IPS-18a (cell line): ENCODE measurements around the gene LENG9.
A peak's percentile ranks its signal among the peaks of the same experiment; 100 is the strongest.

Source experiments
- H3K27ac ChIP-seq: one replicate; pipeline ENCODE4 v1.5.1; 2013; ENCODE audit warnings: low read length
- H3K27me3 ChIP-seq: one replicate; pipeline ENCODE4 v1.6.1; 2013; ENCODE audit warnings: mild to moderate bottlenecking, low read length; ENCODE audit not compliant: control insufficient read depth, insufficient read depth
- H3K36me3 ChIP-seq: one replicate; pipeline ENCODE4 v1.6.1; 2013; ENCODE audit warnings: low read depth, low read length; ENCODE audit not compliant: control insufficient read depth
- H3K4me1 ChIP-seq: one replicate; pipeline ENCODE4 v1.6.1; 2013; ENCODE audit warnings: low read depth, low read length; ENCODE audit not compliant: control insufficient read depth
- H3K4me3 ChIP-seq: one replicate; pipeline ENCODE4 v1.5.1; 2013; ENCODE audit warnings: low read length
- H3K9ac ChIP-seq: one replicate; pipeline ENCODE4 v1.6.1; 2013; ENCODE audit warnings: mild to moderate bottlenecking, low read length, moderate library complexity
- H3K9me3 ChIP-seq: one replicate; pipeline ENCODE4 v1.6.1; 2013; ENCODE audit warnings: low read depth, low read length; ENCODE audit not compliant: control insufficient read depth

Gene LENG9

DNA sequence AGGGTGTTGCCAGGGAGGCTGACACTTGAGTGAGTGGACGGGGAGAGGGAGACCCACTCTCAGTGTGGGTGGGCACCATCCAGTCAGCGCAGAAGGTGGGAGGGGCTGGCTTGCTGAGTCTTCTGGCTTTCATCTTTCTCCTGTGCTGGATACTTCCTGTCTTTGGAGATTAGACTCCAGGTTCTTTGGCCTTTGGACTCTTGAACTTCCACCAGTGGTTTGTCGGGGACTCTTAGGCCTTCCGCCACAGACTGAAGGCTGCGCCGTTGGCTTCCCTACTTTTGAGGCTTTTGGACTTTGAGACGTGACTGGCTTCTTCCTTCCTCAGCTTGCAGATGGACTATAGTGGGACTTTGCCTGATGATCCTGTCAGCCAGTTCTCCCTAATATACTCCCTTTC lies 18.8 kb downstream of the LENG9 start:
- Histone ChIP-seq H3K9me3 (no peaks in the 10 kb centered on the region), H3K36me3 (peaks cover 7% of the 10 kb centered on the region), H3K27ac (no peak overlapping the region), H3K4me1 (no peaks in the 10 kb centered on the region), H3K9ac (no peak overlapping the region), H3K27me3 (no peaks in the 10 kb centered on the region), H3K4me3 (no peak overlapping the region)

DNA sequence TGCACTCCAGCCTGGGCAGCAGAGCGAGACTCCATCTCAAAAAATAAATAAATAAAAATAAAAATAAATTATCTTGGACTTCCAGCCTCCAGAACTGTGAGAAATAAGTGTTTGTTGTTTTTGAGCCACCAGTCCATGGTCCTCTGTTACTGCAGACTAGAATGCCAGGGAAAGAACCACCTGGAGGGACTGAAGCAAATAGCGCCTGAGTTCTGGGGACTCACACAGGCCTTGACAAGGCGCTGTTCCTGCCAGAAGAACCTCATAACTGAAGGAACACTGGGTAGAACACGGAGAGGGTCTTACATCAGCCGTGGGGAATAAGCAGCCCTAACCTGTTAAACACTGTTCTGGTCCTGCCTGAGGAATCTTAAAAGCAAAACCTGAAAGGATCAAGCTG lies 22.9 kb downstream of the LENG9 start:
- no peak overlapping the region for H3K4me3 ChIP-seq
- H3K4me1 ChIP-seq: peaks cover 8% of the 10 kb centered on the region
- no peak overlapping the region for H3K9ac ChIP-seq
- H3K27ac ChIP-seq: no peak overlapping the region
- H3K36me3 ChIP-seq: peaks cover 4% of the 10 kb centered on the region
- no peaks in the 10 kb centered on the region for H3K9me3 ChIP-seq
- no peaks in the 10 kb centered on the region for H3K27me3 ChIP-seq

DNA sequence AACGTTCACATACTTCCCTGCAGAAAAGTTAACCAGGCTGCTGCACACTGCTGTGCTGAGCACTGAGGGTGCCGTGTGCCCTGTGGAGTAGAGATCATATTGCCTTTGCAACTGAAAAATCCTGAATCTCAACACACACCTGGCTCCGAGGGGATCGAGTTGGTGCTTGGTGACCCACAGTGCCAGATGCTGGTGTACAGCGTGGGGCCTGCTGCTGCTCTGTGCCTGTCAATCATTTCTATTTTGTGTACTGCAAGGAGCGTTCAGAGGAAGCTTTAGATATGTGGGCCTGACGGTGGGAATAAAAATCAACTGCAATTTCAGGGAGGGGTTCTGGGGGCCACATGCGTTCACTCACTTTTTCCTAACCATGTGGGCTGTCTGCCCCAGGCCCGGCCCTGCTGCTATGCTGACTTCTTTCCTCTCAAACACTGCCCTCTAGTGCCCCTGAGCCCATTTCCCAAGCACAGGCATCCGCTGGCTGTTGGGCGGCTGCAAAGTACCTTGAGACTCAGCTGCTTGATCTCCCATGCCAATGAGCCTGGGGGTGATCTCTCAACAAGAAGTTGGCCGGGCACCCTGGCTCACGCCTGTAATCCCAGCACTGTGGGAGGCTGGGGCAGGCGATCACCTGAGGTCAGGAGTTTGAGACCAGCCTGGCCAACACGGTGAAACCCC lies 24.3 kb downstream of the LENG9 start:
- H3K9ac ChIP-seq: no peak overlapping the region
- no peaks in the 10 kb centered on the region for H3K9me3 ChIP-seq
- no peaks in the 10 kb centered on the region for H3K36me3 ChIP-seq
- no peak overlapping the region for H3K27ac ChIP-seq
- peaks cover 12% of the 10 kb centered on the region for H3K4me1 ChIP-seq
- H3K27me3 ChIP-seq: no peaks in the 10 kb centered on the region
- no peak overlapping the region for H3K4me3 ChIP-seq

DNA sequence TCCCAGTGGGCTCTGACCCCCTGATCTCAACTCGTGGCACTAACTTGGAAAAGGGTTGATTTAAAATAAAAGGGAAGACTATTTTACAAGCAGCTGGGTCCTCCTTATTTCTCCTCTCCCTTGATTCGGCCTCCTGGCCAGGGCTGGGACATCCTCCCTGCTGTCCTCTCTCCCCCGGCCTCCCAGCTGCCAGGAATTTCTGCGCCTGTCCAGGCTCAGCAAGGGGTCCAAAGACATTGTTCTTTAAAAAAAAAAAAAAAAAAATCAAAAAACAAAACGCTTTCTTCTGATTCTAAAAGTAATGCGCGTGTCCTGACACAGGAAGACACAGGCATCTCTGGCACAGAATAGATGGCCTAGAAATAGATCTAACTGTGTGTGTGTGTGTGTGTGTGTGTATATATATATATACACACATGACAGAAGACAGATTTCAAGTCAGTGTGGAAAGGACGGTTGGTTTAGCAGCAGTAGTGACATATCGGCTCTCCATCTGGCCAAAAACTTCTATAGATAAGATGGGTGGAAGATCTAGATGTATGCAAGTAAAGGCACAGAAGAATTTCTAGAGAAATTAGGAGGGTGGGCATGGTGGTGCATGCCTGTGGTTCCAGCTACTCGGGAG lies 26.8 kb downstream of the LENG9 start:
- Histone ChIP-seq H3K9me3 (no peaks in the 10 kb centered on the region), H3K4me1 (peaks cover 13% of the 10 kb centered on the region), H3K4me3 (no peak overlapping the region), H3K27ac (no peak overlapping the region), H3K9ac (no peak overlapping the region), H3K27me3 (no peaks in the 10 kb centered on the region), H3K36me3 (no peaks in the 10 kb centered on the region)

DNA sequence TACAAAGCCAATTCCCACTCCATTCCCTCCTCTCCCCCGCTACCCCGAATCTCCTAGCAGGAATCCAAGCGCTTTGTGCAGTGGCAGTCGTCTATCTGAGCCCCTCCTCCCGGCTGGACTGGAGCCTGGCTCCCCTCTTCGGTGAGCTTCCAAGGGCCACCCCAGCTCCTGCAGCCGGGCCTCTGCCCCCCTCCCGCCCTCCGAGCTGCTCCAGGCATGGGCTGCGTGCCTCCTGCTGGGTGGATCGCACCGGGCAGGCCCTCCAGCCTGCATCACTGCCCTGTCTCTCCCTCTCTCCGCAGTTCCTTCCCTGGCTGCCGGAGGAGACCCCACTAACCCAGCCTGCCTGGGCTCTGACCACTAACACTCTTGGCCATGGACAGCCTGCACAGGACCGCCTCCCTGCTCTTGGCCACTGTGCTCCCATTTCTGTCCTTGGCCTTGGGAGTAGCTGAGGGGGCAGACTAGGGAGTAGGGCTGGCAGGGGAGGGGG lies 27.5 kb downstream of the LENG9 start:
- H3K36me3 ChIP-seq: no peaks in the 10 kb centered on the region
- no peak overlapping the region for H3K4me3 ChIP-seq
- no peak overlapping the region for H3K27ac ChIP-seq
- no peak overlapping the region for H3K9ac ChIP-seq
- H3K4me1 ChIP-seq: peaks cover 13% of the 10 kb centered on the region
- no peaks in the 10 kb centered on the region for H3K27me3 ChIP-seq
- no peaks in the 10 kb centered on the region for H3K9me3 ChIP-seq

DNA sequence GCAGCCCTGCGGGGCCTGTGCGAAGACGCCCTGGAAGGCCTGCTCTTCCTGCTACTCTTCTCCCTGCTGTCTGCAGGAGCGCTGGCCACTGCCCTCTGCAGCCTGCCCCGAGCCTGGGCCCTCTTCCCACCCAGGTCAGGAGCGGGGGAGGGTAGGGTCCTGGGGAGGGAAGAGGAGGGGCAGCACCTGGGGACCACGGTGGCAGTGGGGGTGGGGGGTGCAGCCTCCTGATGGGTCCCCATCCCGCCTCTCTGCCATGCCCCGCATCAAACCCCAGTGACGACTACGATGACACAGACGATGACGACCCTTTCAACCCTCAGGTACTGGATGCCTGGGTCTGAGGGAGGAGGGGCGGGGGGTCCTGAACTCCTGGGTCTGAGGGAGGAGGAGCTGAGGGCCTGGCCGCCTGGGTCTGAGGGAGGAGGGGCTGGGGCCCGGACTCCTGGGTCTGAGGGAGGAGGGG lies 28.0 kb downstream of the LENG9 start:
- no peaks in the 10 kb centered on the region for H3K36me3 ChIP-seq
- H3K27ac ChIP-seq: no peak overlapping the region
- H3K9me3 ChIP-seq: no peaks in the 10 kb centered on the region
- no peak overlapping the region for H3K9ac ChIP-seq
- H3K27me3 ChIP-seq: no peaks in the 10 kb centered on the region
- no peak overlapping the region for H3K4me3 ChIP-seq
- peaks cover 13% of the 10 kb centered on the region for H3K4me1 ChIP-seq

DNA sequence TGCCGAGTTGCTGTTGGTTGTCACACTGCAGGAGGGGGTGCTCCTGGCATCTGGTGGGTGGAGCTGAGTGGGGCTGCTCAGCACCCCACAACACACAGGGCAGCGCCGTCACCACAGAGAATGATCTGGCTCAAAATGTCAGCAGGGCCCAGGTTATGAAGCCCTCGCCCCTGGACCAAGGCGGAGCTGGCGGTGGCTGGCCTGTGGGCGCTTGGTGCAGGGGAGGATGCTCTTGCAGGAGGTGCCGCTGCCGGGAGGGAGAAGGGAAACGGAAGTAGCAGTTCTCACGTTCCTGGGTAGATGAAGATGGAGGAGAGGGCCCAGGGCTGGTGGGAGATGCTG lies 28.7 kb downstream of the LENG9 start:
- H3K9me3 ChIP-seq: no peaks in the 10 kb centered on the region
- H3K4me3 ChIP-seq: no peak overlapping the region
- no peak overlapping the region for H3K27ac ChIP-seq
- peaks cover 13% of the 10 kb centered on the region for H3K4me1 ChIP-seq
- no peak overlapping the region for H3K9ac ChIP-seq
- H3K36me3 ChIP-seq: no peaks in the 10 kb centered on the region
- no peaks in the 10 kb centered on the region for H3K27me3 ChIP-seq

DNA sequence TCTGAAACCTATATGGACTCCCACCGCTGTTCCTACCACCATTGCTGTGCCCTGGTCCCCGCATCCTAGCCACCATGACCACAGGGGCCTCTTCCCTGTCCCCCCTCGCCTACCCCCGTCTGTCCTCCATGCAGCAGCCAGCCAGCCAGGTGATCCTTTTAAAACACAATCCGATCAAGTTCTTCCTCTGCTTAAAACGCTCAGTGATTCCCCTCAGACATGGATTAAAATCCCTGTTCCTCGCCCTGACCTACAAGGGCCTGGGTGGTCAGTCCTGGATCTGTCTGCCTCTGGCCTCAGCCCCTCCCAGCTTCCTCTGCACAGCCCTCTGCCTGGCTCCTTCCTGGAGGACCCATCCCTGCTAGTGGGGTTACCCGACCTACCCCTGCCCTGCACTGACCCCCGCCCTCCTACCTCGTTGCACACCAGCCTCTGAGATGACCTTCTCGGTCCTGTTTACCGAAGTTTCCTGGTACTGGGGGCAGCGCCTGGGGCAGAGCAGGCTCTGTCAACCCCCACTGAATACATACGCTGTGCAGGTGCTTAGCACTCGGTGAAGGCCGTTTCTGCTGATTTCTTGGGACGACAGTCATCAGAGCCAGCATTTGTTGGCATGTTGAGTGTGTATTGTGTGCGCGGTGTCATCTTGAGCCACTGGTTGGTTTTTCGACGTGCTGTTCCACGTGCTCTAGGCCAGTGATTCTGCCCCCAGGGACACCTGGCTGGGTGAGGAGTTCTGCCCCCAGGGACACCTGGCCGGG lies 29.3 kb downstream of the LENG9 start:
- no peak overlapping the region for H3K9ac ChIP-seq
- no peak overlapping the region for H3K27ac ChIP-seq

DNA sequence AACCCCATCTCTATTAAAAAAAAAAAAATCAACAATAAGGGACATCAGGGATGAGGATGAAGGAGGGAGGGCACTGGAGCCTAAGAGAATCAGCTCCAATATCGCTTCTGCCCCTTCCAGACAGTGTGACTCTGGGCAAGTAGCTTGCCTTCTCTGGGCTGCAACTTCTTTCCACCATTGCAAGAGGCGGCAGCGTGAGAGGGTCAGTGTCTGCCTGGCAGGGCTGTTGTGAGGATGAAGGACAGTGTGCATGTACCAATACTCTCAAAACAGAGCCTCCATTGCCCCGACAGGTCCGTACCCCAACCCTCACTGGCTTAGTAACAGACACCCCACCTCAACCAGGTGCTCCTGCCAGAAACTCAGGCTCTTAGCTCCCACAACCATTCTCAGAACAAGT lies 29.9 kb downstream of the LENG9 start:
- Histone ChIP-seq H3K4me1 (peaks cover 13% of the 10 kb centered on the region), H3K9me3 (no peaks in the 10 kb centered on the region), H3K9ac (no peak overlapping the region), H3K27me3 (no peaks in the 10 kb centered on the region), H3K4me3 (no peak overlapping the region), H3K36me3 (no peaks in the 10 kb centered on the region), H3K27ac (no peak overlapping the region)

More for the DNA sequence above, 29.3 kb downstream of the LENG9 start:
- no peaks in the 10 kb centered on the region for H3K9me3 ChIP-seq
- H3K36me3 ChIP-seq: no peaks in the 10 kb centered on the region
- H3K27me3 ChIP-seq: no peaks in the 10 kb centered on the region
- peaks cover 13% of the 10 kb centered on the region for H3K4me1 ChIP-seq
- no peak overlapping the region for H3K4me3 ChIP-seq

DNA sequence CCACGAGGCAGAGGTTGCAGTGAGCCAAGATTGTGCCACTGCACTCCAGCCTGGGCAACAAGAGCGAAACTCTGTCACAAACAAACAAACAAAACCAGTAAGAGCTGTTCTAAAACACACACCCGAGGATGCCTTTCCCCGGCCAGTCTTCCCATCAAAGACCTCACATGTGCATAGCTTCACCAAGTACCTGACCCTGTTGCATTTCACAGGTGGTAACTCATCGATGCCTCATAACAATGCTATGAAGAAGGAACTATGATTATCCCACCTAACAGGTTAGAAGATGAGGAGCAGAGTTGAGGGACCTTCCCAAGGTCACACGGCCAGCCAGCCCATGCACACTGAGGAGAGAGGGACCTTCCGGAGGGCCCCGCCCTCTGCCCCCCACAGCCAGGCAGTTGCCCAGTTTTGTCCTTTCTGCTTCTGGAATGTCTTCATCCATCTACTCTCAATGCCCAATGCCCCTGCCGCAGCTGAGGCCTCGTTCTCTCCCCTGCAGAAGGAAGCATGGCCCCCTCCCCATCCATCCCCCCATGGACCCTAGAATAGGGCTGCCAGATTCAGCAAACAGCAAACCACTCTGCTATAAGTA lies 31.3 kb downstream of the LENG9 start:
- H3K27ac ChIP-seq: no peak overlapping the region
- H3K9ac ChIP-seq: no peak overlapping the region
- H3K9me3 ChIP-seq: no peaks in the 10 kb centered on the region
- peaks cover 13% of the 10 kb centered on the region for H3K4me1 ChIP-seq
- no peaks in the 10 kb centered on the region for H3K27me3 ChIP-seq
- no peak overlapping the region for H3K4me3 ChIP-seq
- H3K36me3 ChIP-seq: no peaks in the 10 kb centered on the region

DNA sequence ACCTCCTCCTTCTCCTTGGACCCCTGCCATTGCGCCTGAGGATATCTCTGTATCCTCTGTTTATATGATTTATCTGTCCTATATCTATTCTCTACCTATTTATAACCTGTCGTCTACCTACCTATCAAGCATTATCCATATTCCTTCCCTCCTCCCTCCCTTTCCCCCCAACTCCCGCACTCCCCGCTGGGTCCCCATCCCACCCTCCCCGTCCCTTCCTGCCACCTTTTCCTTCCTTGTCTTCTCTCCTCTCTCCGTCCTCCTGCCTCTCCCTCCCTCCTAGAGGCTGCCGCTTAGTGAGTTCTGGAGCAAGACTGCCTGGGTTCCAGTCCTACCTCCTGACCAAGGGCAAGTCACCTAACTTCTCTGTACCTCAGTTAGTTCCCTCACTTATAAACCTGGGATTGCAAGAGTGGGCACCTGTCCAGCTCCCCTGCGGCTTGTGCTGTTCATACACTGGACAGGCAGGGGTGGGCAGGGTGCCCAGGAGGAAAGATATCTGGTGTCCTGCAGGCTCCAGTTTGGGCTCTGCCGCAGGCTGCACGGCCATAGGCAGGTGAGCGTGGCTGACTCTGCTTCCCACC lies 32.2 kb downstream of the LENG9 start:
- Histone ChIP-seq H3K9ac (no peak overlapping the region), H3K4me3 (peak overlapping the region; percentile 62), H3K27me3 (no peaks in the 10 kb centered on the region), H3K4me1 (peaks cover 10% of the 10 kb centered on the region), H3K36me3 (no peaks in the 10 kb centered on the region), H3K27ac (no peak overlapping the region), H3K9me3 (no peaks in the 10 kb centered on the region)
